Hepatocyte (in vitro differentiated cells): ENCODE data around the gene P4HA3. TPM values are rescaled to one million over a fixed set of nuclear protein-coding genes. Genes with fewer than 3 reads are reported as not detected.

Source experiments
- DNase-seq: peaks from one replicate; pipeline ENCODE4 v3.0.0-alpha.2; 2016; ENCODE audit warnings: low spot score
- H2AFZ ChIP-seq: fragments of 200-600 bp; sonication (generic); 2 replicates; pipeline ENCODE4 v1.6.0; 2016; ENCODE audit warnings: antibody characterized with exemption, mild to moderate bottlenecking
- H3K27ac ChIP-seq: fragments of 200-600 bp; sonication (generic); 2 replicates; pipeline ENCODE4 v1.5.1; 2016; ENCODE audit warnings: mild to moderate bottlenecking
- H3K27me3 ChIP-seq: fragments of 200-600 bp; sonication (generic); 2 replicates; pipeline ENCODE4 v1.6.1; 2016
- H3K36me3 ChIP-seq: fragments of 200-600 bp; sonication (generic); replicated peaks from 2 replicates; pipeline ENCODE4 v1.5.1; 2016; ENCODE audit warnings: low read depth; ENCODE audit not compliant: insufficient read depth
- H3K4me1 ChIP-seq: fragments of 200-600 bp; sonication (generic); 2 replicates; pipeline ENCODE4 v1.5.1; 2016; ENCODE audit warnings: mild to moderate bottlenecking, moderate library complexity; ENCODE audit not compliant: insufficient read depth
- H3K4me2 ChIP-seq: fragments of 200-600 bp; sonication (generic); 2 replicates; pipeline ENCODE4 v1.6.0; 2016
- H3K4me3 ChIP-seq: fragments of 200-600 bp; sonication (generic); 2 replicates; pipeline ENCODE4 v1.5.1; 2016; ENCODE audit warnings: mild to moderate bottlenecking
- H3K79me2 ChIP-seq: fragments of 200-600 bp; sonication (generic); 2 replicates; pipeline ENCODE4 v1.6.0; 2017; ENCODE audit warnings: mild to moderate bottlenecking
- H3K9me2 ChIP-seq: fragments of 200-600 bp; sonication (generic); replicated peaks from 2 replicates; pipeline ENCODE4 v1.6.0; 2017; ENCODE audit warnings: mild to moderate bottlenecking; ENCODE audit not compliant: insufficient read depth
- H3K9me3 ChIP-seq: fragments of 200-600 bp; sonication (generic); 2 replicates; pipeline ENCODE4 v1.5.1; 2016; ENCODE audit warnings: low read depth, mild to moderate bottlenecking
- H4K20me1 ChIP-seq: fragments of 200-600 bp; sonication (generic); 2 replicates; pipeline ENCODE4 v1.6.0; 2016; ENCODE audit warnings: mild to moderate bottlenecking; ENCODE audit not compliant: insufficient read depth, poor library complexity, severe bottlenecking
- EZH2 ChIP-seq: fragments of 200-600 bp; sonication (generic); IDR thresholded peaks from 2 replicates; pipeline ENCODE4 v1.6.1; 2016; ENCODE audit warnings: antibody characterized with exemption, mild to moderate bottlenecking, borderline replicate concordance
- EZH2phosphoT487 ChIP-seq: fragments of 200-600 bp; sonication (generic); IDR thresholded peaks from one replicate; pipeline ENCODE4 v1.6.1; 2018; ENCODE audit warnings: antibody characterized with exemption, mild to moderate bottlenecking, low read depth, moderate library complexity; ENCODE audit not compliant: unreplicated experiment, severe bottlenecking
- WGBS: methylation state at CpG from one replicate; pipeline ENCODE4 v1.1.6; 2016; ENCODE audit warnings: low lambda C conversion rate; ENCODE audit errors: missing lambda C conversion rate; 5-methylcytosine and 5-hydroxymethylcytosine counted together
- polyA plus RNA-seq: library from polyadenylated mRNA; unstranded; fragments of >200 nt; fragmentation: Nextera tagmentation; extraction: Ambion mirVana; gene quantifications from 2 replicates; pipeline ENCODE4 v1.2.1, GENCODE V29; 2016
- total RNA-seq: library from RNA; depleted of rRNA; stranded (reverse); fragments of >200 nt; gene quantifications from 2 replicates; pipeline ENCODE4 v1.2.3, GENCODE V29; 2014
- TF ChIP-seq, protein P1 (sequence below): fragments of 200-600 bp; sonication (generic); IDR thresholded peaks from 2 replicates; pipeline ENCODE4 v1.5.1; 2016; ENCODE audit warnings: antibody characterized with exemption, mild to moderate bottlenecking; ENCODE audit not compliant: poor library complexity

P4HA3 gene
- total and polyA plus RNA-seq, 2 experiments from 2014 or later: 1.3 to 2.3 TPM

DNA sequence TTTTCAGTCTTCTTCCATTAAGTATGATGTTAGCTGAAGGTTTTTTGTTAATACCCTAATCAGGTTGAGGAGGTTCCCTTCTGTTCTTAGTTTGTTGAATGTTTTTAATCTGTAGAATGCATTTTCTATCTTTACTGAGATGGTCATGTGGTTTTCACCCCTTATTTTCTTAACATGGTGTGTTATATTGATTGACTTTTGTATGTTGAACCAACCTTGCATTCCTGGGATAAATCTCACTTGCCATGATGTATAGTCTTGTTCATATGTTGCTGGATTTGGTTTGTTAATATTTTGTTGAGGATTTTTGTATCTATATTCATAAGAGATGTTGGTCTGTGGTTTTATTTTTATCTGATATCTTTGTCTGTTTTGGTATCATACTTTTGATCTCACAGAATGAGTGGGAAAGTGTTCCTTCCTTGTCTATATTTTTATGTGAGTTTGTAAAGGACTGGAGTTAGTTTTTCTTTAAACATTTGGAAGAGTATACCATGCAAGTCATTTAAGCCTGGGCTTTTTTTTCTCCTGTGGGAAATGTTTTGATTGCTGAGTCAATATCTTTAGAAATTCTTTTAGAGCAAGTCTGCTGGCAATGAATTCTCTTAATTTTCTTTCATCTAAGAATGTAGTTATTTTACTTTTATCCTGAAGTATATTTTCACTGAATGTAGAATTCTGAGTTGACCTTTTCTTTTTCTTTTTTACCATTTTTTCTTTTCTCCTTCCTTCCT lies 5.5 kb upstream of the P4HA3 start:
- no peak overlapping the region for H3K27ac ChIP-seq
- TF ChIP-seq EZH2 (no peak), EZH2phosphoT487 (no peak)
- TF ChIP-seq, protein P1, sequence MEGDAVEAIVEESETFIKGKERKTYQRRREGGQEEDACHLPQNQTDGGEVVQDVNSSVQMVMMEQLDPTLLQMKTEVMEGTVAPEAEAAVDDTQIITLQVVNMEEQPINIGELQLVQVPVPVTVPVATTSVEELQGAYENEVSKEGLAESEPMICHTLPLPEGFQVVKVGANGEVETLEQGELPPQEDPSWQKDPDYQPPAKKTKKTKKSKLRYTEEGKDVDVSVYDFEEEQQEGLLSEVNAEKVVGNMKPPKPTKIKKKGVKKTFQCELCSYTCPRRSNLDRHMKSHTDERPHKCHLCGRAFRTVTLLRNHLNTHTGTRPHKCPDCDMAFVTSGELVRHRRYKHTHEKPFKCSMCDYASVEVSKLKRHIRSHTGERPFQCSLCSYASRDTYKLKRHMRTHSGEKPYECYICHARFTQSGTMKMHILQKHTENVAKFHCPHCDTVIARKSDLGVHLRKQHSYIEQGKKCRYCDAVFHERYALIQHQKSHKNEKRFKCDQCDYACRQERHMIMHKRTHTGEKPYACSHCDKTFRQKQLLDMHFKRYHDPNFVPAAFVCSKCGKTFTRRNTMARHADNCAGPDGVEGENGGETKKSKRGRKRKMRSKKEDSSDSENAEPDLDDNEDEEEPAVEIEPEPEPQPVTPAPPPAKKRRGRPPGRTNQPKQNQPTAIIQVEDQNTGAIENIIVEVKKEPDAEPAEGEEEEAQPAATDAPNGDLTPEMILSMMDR: no peak
- peaks cover 7% of the 10 kb centered on the region for H3K4me1 ChIP-seq

GRCh38 chr11:74312326-74312725 lies 886 bp upstream of the P4HA3 start:
- peaks cover 21% of the 10 kb centered on the region for H3K27me3 ChIP-seq

More for the DNA sequence above, 5.5 kb upstream of the P4HA3 start:
- H3K9me3 ChIP-seq: peaks cover 6% of the 10 kb centered on the region
- H3K4me2 ChIP-seq: no peak overlapping the region
- no peak overlapping the region for H3K4me3 ChIP-seq
- no peaks in the 10 kb centered on the region for H4K20me1 ChIP-seq
- no peaks in the 10 kb centered on the region for H3K79me2 ChIP-seq
- H3K9me2 ChIP-seq: no peaks in the 10 kb centered on the region
- no peak for DNase-seq
- H3K36me3 ChIP-seq: no peaks in the 10 kb centered on the region
- peaks cover 12% of the 10 kb centered on the region for H3K27me3 ChIP-seq
- H2AFZ ChIP-seq: no peak overlapping the region

GRCh38 chr11:74310857-74311256 lies 583 bp downstream of the P4HA3 start:
- H3K4me1 ChIP-seq: no peaks in the 10 kb centered on the region
- H2AFZ ChIP-seq: no peak overlapping the region
- no peaks in the 10 kb centered on the region for H3K36me3 ChIP-seq
- WGBS: 78% methylated on average over 11 of the region's 11 CpGs
- no peaks in the 10 kb centered on the region for H4K20me1 ChIP-seq
- no peaks in the 10 kb centered on the region for H3K9me3 ChIP-seq
- no peaks in the 10 kb centered on the region for H3K79me2 ChIP-seq
- TF ChIP-seq EZH2phosphoT487: no peak
- TF ChIP-seq, protein P1: no peak
- no peak for TF ChIP-seq EZH2
- no peaks in the 10 kb centered on the region for H3K9me2 ChIP-seq
- H3K27ac ChIP-seq: no peak overlapping the region
- DNase-seq: no peak
- H3K27me3 ChIP-seq: peaks cover 22% of the 10 kb centered on the region
- H3K4me2 ChIP-seq: peak overlapping the region; percentile 91
- H3K4me3 ChIP-seq: peak overlapping the region; percentile 39

More at GRCh38 chr11:74312326-74312725, 886 bp upstream of the P4HA3 start:
- H3K36me3 ChIP-seq: no peaks in the 10 kb centered on the region
- TF ChIP-seq EZH2 (no peak), EZH2phosphoT487 (no peak)
- TF ChIP-seq, protein P1: no peak
- 96% methylated on average over 1 of the region's 1 CpG for WGBS
- H3K79me2 ChIP-seq: no peaks in the 10 kb centered on the region
- H3K9me2 ChIP-seq: no peaks in the 10 kb centered on the region
- no peak overlapping the region for H3K4me2 ChIP-seq
- H3K4me3 ChIP-seq: no peak overlapping the region
- H3K4me1 ChIP-seq: no peaks in the 10 kb centered on the region
- peaks cover 6% of the 10 kb centered on the region for H3K9me3 ChIP-seq
- H3K27ac ChIP-seq: no peak overlapping the region
- H2AFZ ChIP-seq: no peak overlapping the region
- H4K20me1 ChIP-seq: no peaks in the 10 kb centered on the region
- no peak for DNase-seq
